A549 (cell line): ENCODE results near the gene BICC1.

Source experiments
- BHLHE40 ChIP-seq: IDR thresholded peaks from 2 replicates; pipeline ENCODE4 v1.6.1; 2012; ENCODE audit warnings: low read depth, low read length, inconsistent platforms
- CHD2 ChIP-seq: fragments of 150-350 bp; IDR thresholded peaks from 2 replicates; pipeline ENCODE4 v1.6.1; 2014; ENCODE audit warnings: low read length; ENCODE audit not compliant: partially characterized antibody
- CHD4 ChIP-seq: fragments of 200-600 bp; sonication (generic); IDR thresholded peaks from 2 replicates; pipeline ENCODE4 v1.6.1; 2016; ENCODE audit warnings: antibody characterized with exemption, mild to moderate bottlenecking, borderline replicate concordance
- EHMT2 ChIP-seq: fragments of 200-600 bp; sonication (generic); IDR thresholded peaks from 2 replicates; pipeline ENCODE4 v1.6.1; 2016; ENCODE audit warnings: antibody characterized with exemption, low read depth, mild to moderate bottlenecking, moderate library complexity
- EP300 ChIP-seq, 2 experiments: fragments of >200 bp; sonication (Bioruptor Twin); formaldehyde crosslinking; IDR thresholded peaks; 2 replicates in 1 of 2; 3 replicates in 1 of 2; pipeline ENCODE4 v1.6.1; 2016 to 2017
- KDM5A ChIP-seq: fragments of 200-600 bp; sonication (generic); IDR thresholded peaks from 2 replicates; pipeline ENCODE4 v1.6.1; 2016; ENCODE audit warnings: antibody characterized with exemption, mild to moderate bottlenecking
- POLR2A ChIP-seq: IDR thresholded peaks from 2 replicates; pipeline ENCODE4 v1.6.1; 2012; ENCODE audit warnings: mild to moderate bottlenecking, low read length
- RAD21 ChIP-seq, 2 experiments: fragments of >200 bp in 1 of 2; sonication (Bioruptor Twin) in 1 of 2; formaldehyde crosslinking in 1 of 2; IDR thresholded peaks in 1 of 2; conservative IDR thresholded peaks in 1 of 2; 2 replicates in 1 of 2; 3 replicates in 1 of 2; pipeline ENCODE4 v1.6.1; 2012 to 2018; ENCODE audit warnings: inconsistent platforms in 1 of 2
- RCOR1 ChIP-seq: fragments of 150-350 bp; IDR thresholded peaks from 2 replicates; pipeline ENCODE4 v1.6.1; 2014; ENCODE audit warnings: antibody characterized with exemption, low read length, low read depth
- RFX5 ChIP-seq: fragments of 450-650 bp; IDR thresholded peaks from 2 replicates; pipeline ENCODE4 v1.7.1; 2014; ENCODE audit warnings: antibody characterized with exemption, mild to moderate bottlenecking, moderate library complexity
- RNF2 ChIP-seq: fragments of 200-600 bp; sonication (generic); IDR thresholded peaks from 2 replicates; pipeline ENCODE4 v1.6.1; 2016; ENCODE audit warnings: low read depth, mild to moderate bottlenecking, antibody characterized with exemption, moderate library complexity, borderline replicate concordance
- SREBF2 ChIP-seq: fragments of 450-650 bp; IDR thresholded peaks from 2 replicates; pipeline ENCODE4 v1.6.1; 2014; ENCODE audit warnings: mild to moderate bottlenecking, moderate library complexity
- TF ChIP-seq, protein P1 (sequence below): fragments of >200 bp; sonication (Bioruptor Twin); formaldehyde crosslinking; IDR thresholded peaks from 3 replicates; pipeline ENCODE4 v1.5.1; 2016
- TF ChIP-seq, protein P2 (sequence below): fragments of 450-650 bp; IDR thresholded peaks from 2 replicates; pipeline ENCODE4 v1.6.1; 2014; ENCODE audit warnings: antibody characterized with exemption

DNA sequence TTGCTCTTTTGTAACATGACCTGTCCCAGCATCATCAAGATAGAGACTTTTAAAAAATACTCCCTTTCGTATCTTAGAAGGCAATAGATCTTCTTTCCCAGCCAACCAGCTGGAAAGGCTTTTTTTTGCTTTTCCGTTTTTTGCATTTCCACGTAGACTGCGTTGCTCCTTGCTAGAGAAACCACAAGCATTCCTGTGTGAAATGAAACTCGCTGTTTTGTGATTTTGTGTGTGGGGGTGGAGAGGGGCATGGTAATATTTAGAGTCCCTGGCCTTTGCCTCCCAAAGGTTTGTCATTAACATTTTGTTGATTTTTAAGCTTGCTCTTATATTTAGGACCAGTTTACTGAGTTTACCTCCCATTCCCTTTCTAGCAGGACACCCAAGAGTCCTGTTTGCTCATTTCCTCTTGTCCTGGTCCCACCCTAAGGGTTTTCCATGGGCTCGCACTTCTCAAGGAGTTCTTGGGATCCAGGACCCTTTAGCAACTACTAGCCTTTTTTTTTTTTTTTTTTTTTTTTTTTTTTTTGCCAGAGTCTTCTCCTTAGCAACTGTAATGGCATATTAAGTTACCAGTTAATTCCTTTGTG lies 243.6 kb downstream of the BICC1 start:
- TF ChIP-seq RFX5 (no peak), EP300 (IDR thresholded peaks at IDR 0.05) (no peak), RCOR1 (no peak), POLR2A (no peak), EHMT2 (no peak), SREBF2 (no peak), RNF2 (no peak), CHD4 (no peak), CHD2 (no peak), BHLHE40 (no peak), RAD21 (conservative IDR thresholded peaks at IDR 0.05 in 1 of 2, IDR thresholded peaks at IDR 0.05 in 1 of 2) (no peak), KDM5A (no peak)
- TF ChIP-seq, protein P1, sequence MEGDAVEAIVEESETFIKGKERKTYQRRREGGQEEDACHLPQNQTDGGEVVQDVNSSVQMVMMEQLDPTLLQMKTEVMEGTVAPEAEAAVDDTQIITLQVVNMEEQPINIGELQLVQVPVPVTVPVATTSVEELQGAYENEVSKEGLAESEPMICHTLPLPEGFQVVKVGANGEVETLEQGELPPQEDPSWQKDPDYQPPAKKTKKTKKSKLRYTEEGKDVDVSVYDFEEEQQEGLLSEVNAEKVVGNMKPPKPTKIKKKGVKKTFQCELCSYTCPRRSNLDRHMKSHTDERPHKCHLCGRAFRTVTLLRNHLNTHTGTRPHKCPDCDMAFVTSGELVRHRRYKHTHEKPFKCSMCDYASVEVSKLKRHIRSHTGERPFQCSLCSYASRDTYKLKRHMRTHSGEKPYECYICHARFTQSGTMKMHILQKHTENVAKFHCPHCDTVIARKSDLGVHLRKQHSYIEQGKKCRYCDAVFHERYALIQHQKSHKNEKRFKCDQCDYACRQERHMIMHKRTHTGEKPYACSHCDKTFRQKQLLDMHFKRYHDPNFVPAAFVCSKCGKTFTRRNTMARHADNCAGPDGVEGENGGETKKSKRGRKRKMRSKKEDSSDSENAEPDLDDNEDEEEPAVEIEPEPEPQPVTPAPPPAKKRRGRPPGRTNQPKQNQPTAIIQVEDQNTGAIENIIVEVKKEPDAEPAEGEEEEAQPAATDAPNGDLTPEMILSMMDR, result no peak
- TF ChIP-seq, protein P2, sequence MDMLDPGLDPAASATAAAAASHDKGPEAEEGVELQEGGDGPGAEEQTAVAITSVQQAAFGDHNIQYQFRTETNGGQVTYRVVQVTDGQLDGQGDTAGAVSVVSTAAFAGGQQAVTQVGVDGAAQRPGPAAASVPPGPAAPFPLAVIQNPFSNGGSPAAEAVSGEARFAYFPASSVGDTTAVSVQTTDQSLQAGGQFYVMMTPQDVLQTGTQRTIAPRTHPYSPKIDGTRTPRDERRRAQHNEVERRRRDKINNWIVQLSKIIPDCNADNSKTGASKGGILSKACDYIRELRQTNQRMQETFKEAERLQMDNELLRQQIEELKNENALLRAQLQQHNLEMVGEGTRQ, result no peak
